ENCODE results near the gene CTIF. TPM values are rescaled to one million over a fixed set of nuclear protein-coding genes. Genes with fewer than 3 reads are reported as not detected.

The CTIF gene
- total RNA-seq, 3 donors from 2014 or later, result 4.3 to 5.3 (median 4.6) TPM

DNA sequence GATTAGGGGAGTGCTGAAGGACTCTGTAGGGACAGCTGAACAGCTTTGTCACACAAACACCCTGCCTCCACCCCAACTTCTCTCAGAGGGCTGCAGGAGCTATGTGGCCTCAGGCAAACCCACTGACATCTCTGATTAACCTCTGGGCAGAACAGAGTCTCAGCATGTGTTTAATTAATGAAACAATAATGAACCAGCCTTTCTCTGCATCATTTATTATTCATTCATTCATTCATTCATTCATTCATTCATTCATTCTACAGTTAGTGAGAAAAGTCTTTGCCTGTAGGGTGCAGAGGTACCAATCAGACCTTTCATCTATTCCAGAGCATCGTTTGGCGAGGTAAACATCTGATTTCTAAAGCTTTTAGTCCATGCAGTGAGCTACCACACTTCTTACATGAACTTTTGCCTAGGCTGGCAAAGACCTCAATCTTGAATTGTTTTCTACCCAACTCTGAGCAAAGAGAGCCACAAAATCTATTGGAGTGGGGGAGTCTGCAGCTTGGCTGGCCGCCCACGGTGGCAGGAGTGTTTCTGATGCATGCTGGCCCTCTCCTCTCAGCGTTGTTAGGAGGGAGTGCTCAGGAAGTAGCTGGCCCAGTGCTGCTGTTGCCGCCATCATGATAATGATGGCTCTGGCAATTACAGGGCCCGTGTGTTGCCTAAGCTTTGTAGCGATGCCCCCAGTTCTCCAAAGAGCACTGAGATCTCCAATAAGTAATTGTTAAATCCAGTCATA lies 213.1 kb downstream of the CTIF start:
- ATAC-seq (no peak), DNase-seq (no peak)
- Mint-ChIP-seq H3K36me3 (ENCODE audit: insufficient read depth) (no peaks in the 10 kb centered on the region), H3K9me3 (no peaks in the 10 kb centered on the region), H3K4me1 (ENCODE audit: low read depth) (no peaks in the 10 kb centered on the region), H3K27me3 (ENCODE audit: low read depth) (no peaks in the 10 kb centered on the region), H3K4me3 (no peak overlapping the region)

DNA sequence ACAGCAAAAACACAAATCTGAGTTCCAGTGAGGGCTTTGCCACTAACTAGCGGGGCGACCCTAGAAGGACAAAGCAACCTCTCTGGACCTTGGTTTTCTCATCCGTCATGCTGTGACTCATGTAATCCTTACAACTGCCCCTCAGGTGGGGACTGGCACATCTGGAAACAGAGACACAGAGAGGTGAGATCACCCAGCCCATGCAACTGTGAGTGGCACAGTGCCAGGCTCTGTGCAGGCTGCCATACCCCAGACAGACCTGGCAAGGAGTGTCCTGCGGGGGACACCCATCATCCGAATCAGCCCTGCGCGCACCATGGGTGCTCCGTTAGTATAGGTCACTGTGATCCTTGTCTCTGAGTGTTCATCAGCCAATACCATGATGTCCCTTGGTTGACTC lies 213.6 kb downstream of the CTIF start:
- Mint-ChIP-seq H3K4me3 (no peak overlapping the region), H3K4me1 (ENCODE audit: low read depth) (no peaks in the 10 kb centered on the region), H3K36me3 (ENCODE audit: insufficient read depth) (no peaks in the 10 kb centered on the region), H3K27me3 (ENCODE audit: low read depth) (no peaks in the 10 kb centered on the region), H3K9me3 (no peaks in the 10 kb centered on the region)
- ATAC-seq, result no peak
- no peak for DNase-seq

DNA sequence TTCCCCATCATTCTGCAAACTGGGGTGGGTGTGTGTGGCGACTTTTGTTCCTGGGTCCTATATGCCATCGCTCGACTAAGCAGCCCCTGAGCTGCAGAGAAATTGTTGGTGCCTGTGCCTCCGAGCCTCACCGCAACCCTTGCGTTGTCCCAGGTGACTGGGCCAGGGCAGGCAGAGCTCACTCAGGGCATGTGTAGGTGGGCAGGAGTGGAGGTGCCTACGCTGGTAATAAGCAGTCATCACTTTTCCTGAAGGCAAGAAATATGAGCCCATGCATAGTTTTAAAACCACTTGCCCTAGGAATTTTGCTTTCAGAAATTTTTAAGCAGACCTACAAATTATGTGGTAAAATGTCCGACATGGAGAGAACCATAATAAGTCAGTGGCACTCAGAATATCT lies 214.1 kb downstream of the CTIF start:
- no peaks in the 10 kb centered on the region for H3K9me3 Mint-ChIP-seq
- no peaks in the 10 kb centered on the region for H3K36me3 Mint-ChIP-seq (ENCODE audit: insufficient read depth)
- no peaks in the 10 kb centered on the region for H3K27me3 Mint-ChIP-seq (ENCODE audit: low read depth)
- no peak for ATAC-seq
- no peaks in the 10 kb centered on the region for H3K4me1 Mint-ChIP-seq (ENCODE audit: low read depth)
- no peak for DNase-seq
- H3K4me3 Mint-ChIP-seq, result no peak overlapping the region

DNA sequence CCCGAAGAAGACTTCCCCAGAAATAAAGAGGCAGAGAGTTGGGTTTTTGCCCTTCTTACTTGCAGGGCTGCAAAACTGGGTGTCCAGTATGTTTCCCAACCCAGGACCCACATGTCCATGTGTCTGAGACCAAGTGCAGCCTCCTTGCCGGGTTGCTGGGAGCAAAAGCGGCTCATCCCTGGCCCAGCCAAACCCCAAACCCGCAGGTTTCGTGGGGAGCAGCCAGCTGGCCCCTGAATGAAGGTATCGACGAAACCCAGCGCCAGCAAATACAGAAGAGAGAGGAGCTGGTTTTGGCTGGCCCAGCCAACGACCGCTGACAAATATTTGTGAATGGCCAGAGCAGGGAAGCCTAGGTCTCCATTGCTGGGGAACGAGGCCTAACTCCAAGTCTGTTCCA lies 214.9 kb downstream of the CTIF start:
- ATAC-seq (no peak), DNase-seq (no peak)
- Mint-ChIP-seq H3K36me3 (ENCODE audit: insufficient read depth) (no peaks in the 10 kb centered on the region), H3K27me3 (ENCODE audit: low read depth) (no peaks in the 10 kb centered on the region), H3K4me1 (ENCODE audit: low read depth) (no peaks in the 10 kb centered on the region), H3K4me3 (no peak overlapping the region), H3K9me3 (no peaks in the 10 kb centered on the region)

DNA sequence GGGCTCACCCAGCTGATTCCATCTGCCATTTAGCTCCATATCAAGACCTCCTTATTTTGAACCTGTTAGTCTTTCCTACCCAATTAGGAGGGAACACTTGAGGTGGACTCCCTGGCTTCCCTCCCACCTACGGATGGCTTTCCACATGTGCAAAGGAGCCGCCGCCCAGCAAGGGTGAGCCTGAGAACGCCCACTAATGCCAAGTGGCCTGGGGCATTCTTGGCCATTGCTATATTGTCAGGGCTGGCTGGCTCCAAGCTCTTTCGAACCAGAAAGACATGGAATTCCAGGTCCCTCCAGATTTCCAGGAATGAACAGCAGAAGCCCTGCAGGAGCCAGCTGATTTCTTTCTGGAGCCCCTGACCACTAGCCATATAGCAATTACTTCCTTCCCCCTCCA lies 215.7 kb downstream of the CTIF start:
- H3K4me1 Mint-ChIP-seq (ENCODE audit: low read depth), result no peaks in the 10 kb centered on the region
- H3K27me3 Mint-ChIP-seq (ENCODE audit: low read depth), result no peaks in the 10 kb centered on the region
- no peaks in the 10 kb centered on the region for H3K9me3 Mint-ChIP-seq
- no peaks in the 10 kb centered on the region for H3K36me3 Mint-ChIP-seq (ENCODE audit: insufficient read depth)
- no peak for DNase-seq
- ATAC-seq, result no peak
- H3K4me3 Mint-ChIP-seq, result no peak overlapping the region

DNA sequence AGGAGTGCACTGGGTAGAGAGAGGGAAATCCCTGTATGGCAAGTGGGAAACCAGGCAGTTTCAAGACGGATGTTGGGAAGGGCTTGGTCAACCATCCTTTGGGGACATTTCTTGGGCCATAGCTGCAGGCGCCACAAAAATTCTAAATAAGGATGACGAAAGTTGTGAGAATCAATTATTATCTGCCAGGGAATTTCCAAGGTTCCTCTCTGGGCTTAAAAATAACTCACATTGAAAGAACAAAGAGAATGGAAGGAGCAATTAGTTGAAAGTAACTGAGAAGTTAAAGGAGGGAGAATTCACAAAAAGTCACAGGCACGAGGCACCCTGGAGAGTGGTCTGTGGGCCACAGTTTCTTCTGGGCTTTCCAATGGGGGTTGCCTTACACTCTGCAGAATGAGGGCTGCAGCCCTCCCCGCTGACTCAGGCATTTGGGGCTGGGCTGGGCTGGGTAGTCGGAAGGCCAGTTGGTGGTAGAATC lies 216.2 kb downstream of the CTIF start:
- no peak for DNase-seq
- no peaks in the 10 kb centered on the region for H3K27me3 Mint-ChIP-seq (ENCODE audit: low read depth)

DNA sequence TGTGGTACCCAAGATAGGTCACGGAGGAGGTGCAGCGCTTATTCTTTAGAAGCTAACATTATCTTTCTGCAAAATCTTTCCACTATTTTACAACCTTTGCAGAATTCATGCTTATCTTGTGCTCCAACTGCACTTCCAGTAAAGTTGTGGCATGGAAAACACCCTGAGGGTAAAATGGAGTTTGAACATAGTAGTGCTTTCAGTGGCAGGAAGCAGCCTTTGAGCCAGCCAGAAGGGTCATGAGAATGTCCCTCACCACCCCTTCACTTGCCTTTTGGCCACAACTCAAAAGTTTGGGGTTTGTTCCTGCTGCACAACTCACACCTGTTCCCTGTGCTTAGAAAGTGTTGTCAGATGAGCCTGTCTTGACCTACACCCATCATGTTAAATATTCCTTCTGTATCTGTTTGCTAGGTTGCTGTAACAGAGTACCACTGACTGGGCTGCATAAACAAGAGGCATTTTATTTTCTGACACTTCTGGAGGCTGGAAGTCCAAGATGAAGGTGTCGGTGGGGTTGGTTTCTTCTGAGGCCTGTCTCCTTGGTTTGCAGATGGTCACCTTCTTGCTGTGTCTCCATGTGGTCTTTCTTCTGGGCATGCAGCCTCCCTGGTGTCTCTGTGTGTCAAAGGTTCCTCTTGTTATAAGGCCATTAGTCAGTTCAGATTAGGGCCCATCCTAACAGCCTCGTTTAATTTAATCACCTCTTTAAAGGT lies 217.8 kb downstream of the CTIF start:
- H3K36me3 Mint-ChIP-seq (ENCODE audit: insufficient read depth), result no peaks in the 10 kb centered on the region
- no peak overlapping the region for H3K4me3 Mint-ChIP-seq
- DNase-seq (no peak), ATAC-seq (no peak)
- no peaks in the 10 kb centered on the region for H3K27me3 Mint-ChIP-seq (ENCODE audit: low read depth)
- H3K9me3 Mint-ChIP-seq, result no peaks in the 10 kb centered on the region
- H3K4me1 Mint-ChIP-seq (ENCODE audit: low read depth), result no peaks in the 10 kb centered on the region

More for the DNA sequence above, 216.2 kb downstream of the CTIF start:
- Mint-ChIP-seq H3K4me3 (no peak overlapping the region), H3K36me3 (ENCODE audit: insufficient read depth) (no peaks in the 10 kb centered on the region), H3K4me1 (ENCODE audit: low read depth) (no peaks in the 10 kb centered on the region), H3K9me3 (no peaks in the 10 kb centered on the region)
- ATAC-seq, result no peak

DNA sequence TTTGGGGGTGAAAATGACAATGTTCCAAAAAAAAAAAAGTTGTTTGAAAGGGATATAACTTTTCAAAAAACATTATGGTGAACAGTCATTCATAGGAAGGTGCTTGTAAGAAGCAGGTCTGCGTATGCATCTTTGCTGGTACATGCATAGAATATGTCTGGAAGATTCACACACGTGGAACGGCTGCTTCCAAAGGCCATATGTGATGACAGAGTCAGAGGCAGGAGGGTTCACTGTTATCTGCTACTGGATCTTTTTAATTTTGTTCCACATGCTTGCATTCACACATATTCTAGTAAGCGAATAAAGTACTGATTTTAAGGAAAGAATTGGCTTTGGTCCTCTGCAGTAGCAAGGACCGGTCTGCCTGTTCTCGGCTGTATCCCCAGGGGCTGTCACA lies 218.5 kb downstream of the CTIF start:
- no peaks in the 10 kb centered on the region for H3K27me3 Mint-ChIP-seq (ENCODE audit: low read depth)
- no peaks in the 10 kb centered on the region for H3K4me1 Mint-ChIP-seq (ENCODE audit: low read depth)
- H3K9me3 Mint-ChIP-seq, result no peaks in the 10 kb centered on the region
- ATAC-seq (no peak), DNase-seq (no peak)
- H3K36me3 Mint-ChIP-seq (ENCODE audit: insufficient read depth), result no peaks in the 10 kb centered on the region
- no peak overlapping the region for H3K4me3 Mint-ChIP-seq

DNA sequence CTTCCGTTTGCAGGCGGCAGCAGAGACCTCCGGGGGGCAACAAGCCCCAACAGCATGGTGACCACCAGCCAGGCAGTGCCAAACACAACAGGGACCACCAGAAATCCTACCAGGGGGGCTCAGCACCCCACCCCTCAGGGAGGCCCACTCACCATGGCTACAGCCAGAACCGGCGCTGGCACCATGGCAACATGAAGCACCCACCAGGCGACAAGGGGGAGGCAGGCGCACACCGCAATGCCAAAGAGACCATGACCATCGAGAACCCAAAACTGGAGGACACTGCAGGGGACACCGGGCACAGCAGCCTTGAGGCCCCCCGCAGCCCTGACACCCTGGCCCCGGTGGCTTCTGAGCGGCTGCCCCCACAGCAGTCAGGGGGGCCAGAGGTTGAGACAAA lies 219.1 kb downstream of the CTIF start:
- ATAC-seq, result no peak
- Mint-ChIP-seq H3K36me3 (ENCODE audit: insufficient read depth) (no peaks in the 10 kb centered on the region), H3K4me3 (no peak overlapping the region)

DNA sequence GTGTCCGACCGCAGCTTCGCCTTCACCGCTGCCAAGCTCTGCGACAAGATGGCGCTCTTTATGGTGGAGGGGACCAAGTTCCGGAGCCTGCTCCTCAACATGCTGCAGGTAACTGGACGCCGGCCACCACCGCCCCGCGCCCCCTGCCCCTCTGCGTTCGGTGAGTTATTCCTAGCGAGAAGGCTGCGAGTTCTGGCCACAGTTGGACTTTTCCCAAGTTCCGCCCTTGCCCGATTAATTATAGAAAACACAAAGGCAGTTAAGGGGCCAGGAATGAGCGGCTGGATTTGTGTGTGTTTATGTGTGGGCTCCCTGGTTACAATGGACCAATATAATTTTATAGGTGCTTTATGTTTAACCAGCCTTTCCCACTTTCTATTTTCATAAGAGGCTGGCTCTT lies 222.8 kb downstream of the CTIF start:
- no peak overlapping the region for H3K4me3 Mint-ChIP-seq
- no peaks in the 10 kb centered on the region for H3K4me1 Mint-ChIP-seq (ENCODE audit: low read depth)
- H3K9me3 Mint-ChIP-seq, result no peaks in the 10 kb centered on the region
- no peak for ATAC-seq
- no peaks in the 10 kb centered on the region for H3K27me3 Mint-ChIP-seq (ENCODE audit: low read depth)
- no peaks in the 10 kb centered on the region for H3K36me3 Mint-ChIP-seq (ENCODE audit: insufficient read depth)
- no peak for DNase-seq

More for the DNA sequence above, 219.1 kb downstream of the CTIF start:
- Mint-ChIP-seq H3K4me1 (ENCODE audit: low read depth) (no peaks in the 10 kb centered on the region), H3K9me3 (no peaks in the 10 kb centered on the region), H3K27me3 (ENCODE audit: low read depth) (no peaks in the 10 kb centered on the region)
- no peak for DNase-seq

DNA sequence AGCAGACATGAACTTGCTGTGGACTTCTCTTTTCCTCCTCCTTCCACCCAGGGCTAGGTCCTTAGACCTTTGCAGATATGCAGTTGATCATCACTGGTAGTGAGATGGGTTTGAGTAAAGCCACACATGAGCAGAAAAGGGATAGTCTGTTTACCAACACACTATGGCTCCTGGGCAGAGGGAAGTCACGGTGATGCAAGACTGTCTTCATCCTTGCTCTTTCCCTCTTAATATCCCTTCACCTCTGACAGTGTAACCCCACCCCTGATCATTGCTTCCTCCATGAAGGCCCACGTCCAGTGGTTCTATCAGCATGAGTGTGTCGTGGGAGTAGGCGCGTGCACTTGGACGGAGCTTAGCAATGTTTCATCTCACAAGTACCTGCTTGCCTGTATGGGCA lies 223.2 kb downstream of the CTIF start:
- no peaks in the 10 kb centered on the region for H3K4me1 Mint-ChIP-seq (ENCODE audit: low read depth)
- no peak overlapping the region for H3K4me3 Mint-ChIP-seq
- ATAC-seq, result no peak

DNA sequence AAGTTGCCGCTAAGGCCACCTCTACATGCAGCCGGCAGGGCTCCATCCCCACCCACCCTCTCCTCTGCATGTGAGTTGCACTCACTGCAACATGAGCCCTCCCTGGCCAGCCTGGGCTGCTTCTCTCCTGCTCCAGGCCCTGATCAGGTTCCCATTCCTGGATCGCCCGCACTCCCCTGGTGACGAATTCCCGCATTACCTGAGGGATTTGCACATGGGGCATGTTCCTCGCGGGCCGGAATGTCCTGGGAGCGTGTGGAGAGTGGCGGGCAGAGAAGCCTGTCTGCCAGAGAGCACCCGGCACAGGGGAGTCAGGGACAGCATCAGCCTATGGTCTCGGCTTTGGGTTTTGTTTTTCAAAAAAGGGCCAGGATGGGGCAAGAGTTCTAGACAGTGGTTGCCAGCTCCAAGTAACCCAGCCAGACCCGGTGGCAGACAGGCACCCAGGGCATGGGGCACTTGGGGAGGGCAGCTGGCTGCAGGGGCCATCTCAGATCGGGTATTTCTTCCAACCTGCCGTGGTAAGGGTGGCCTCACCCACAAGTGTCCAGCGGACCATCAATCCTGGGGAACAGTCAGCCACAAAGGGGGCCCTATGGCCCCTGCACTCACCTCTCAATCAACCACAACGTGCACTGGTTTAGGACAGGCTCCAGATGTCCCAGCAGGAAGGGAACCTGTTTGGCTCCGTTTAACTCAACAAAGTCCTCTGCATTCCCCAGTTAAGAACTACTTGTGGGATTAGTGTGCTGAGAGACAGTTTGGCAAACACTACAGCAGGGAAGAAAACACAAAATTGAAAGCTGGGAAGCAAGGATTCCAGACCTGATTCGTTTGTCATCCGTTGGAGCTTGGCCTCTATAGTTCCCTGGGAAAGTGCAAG lies 224.2 kb downstream of the CTIF start:
- no peak overlapping the region for H3K4me3 Mint-ChIP-seq
- ATAC-seq, result no peak
- H3K27me3 Mint-ChIP-seq (ENCODE audit: low read depth), result no peaks in the 10 kb centered on the region
- no peaks in the 10 kb centered on the region for H3K9me3 Mint-ChIP-seq
- H3K36me3 Mint-ChIP-seq (ENCODE audit: insufficient read depth), result no peaks in the 10 kb centered on the region
- H3K4me1 Mint-ChIP-seq (ENCODE audit: low read depth), result peaks cover 2% of the 10 kb centered on the region
- DNase-seq, result no peak

More for the DNA sequence above, 223.2 kb downstream of the CTIF start:
- Mint-ChIP-seq H3K27me3 (ENCODE audit: low read depth) (no peaks in the 10 kb centered on the region), H3K9me3 (no peaks in the 10 kb centered on the region), H3K36me3 (ENCODE audit: insufficient read depth) (no peaks in the 10 kb centered on the region)
- DNase-seq, result no peak

DNA sequence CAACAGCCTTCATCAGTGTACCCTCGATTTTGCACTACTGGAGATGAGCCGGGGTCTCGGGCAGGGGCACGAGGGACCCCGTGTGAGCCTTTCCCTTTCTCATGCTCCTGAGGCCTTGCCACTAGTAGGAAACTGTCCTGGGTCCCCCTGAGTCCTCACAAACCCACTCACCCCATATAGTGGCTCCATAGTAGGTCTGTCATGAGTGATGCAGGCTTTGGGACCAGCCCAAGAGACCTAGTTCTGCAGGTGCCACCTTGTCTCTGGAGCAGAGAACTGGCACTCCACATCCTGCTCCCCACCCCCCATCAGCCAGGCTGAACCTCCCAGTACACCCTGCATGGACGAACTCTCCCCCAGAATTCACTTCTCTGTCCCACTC lies 224.9 kb downstream of the CTIF start:
- no peak overlapping the region for H3K4me3 Mint-ChIP-seq
- H3K9me3 Mint-ChIP-seq, result no peaks in the 10 kb centered on the region
- H3K4me1 Mint-ChIP-seq (ENCODE audit: low read depth), result peaks cover 2% of the 10 kb centered on the region
- ATAC-seq, result no peak
- no peak for DNase-seq
- H3K36me3 Mint-ChIP-seq (ENCODE audit: insufficient read depth), result no peaks in the 10 kb centered on the region
- no peaks in the 10 kb centered on the region for H3K27me3 Mint-ChIP-seq (ENCODE audit: low read depth)

DNA sequence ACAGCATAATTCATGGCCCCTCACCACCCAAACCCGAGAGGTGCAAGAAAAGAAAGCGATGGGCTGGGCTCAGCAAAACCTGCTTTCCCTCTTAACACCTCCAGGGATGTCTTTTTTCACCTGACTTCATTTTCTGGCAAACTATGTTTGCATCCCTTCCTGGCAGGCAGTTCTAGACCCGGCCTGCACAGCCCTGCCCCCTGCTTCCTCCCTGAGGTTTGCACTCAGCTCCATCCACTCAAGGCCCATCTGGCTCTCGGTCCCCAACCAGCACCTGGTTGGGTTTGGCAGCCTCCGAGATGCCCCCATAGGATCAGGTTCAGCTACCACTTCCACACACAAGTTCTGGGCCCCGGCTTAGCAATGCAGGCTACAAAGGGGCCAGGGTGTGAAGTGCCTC lies 226.2 kb downstream of the CTIF start:
- DNase-seq (no peak), ATAC-seq (no peak)
- Mint-ChIP-seq H3K27me3 (ENCODE audit: low read depth) (no peaks in the 10 kb centered on the region), H3K9me3 (no peaks in the 10 kb centered on the region), H3K4me3 (no peak overlapping the region), H3K36me3 (ENCODE audit: insufficient read depth) (no peaks in the 10 kb centered on the region), H3K4me1 (ENCODE audit: low read depth) (peaks cover 2% of the 10 kb centered on the region)
